Karpas-422 (cell line): ENCODE measurements around the gene LMAN1. TPM values are rescaled to one million over a fixed set of nuclear protein-coding genes. Genes with fewer than 3 reads are reported as not detected.

Source experiments
- DNase-seq: peaks from one replicate; pipeline ENCODE4 v3.0.0-alpha.2; 2015
- H2AFZ ChIP-seq: fragments of 200-600 bp; sonication (generic); 2 replicates; pipeline ENCODE4 v1.6.1; 2014; ENCODE audit warnings: antibody characterized with exemption, low read length, mixed read lengths
- H3K27ac ChIP-seq: fragments of 200-600 bp; sonication (generic); 2 replicates; pipeline ENCODE4 v1.5.1; 2014; ENCODE audit warnings: mild to moderate bottlenecking, low read length, moderate library complexity
- H3K27me3 ChIP-seq: fragments of 200-600 bp; sonication (generic); 2 replicates; pipeline ENCODE4 v1.6.1; 2014; ENCODE audit warnings: low read length, mixed read lengths
- H3K36me3 ChIP-seq: fragments of 200-600 bp; sonication (generic); 2 replicates; pipeline ENCODE4 v1.6.1; 2014; ENCODE audit warnings: low read length, mixed read lengths; ENCODE audit not compliant: insufficient read depth
- H3K4me1 ChIP-seq: fragments of 200-600 bp; sonication (generic); 2 replicates; pipeline ENCODE4 v1.6.1; 2014; ENCODE audit warnings: mild to moderate bottlenecking, low read length, mixed read lengths
- H3K4me2 ChIP-seq: fragments of 200-600 bp; sonication (generic); 2 replicates; pipeline ENCODE4 v1.6.1; 2014; ENCODE audit warnings: low read length, low read depth, mild to moderate bottlenecking; ENCODE audit not compliant: poor library complexity, severe bottlenecking
- H3K4me3 ChIP-seq: fragments of 200-600 bp; sonication (generic); 2 replicates; pipeline ENCODE4 v1.5.1; 2014; ENCODE audit warnings: mild to moderate bottlenecking, antibody characterized with exemption, low read length, mixed read lengths
- H3K79me2 ChIP-seq: fragments of 200-600 bp; sonication (generic); 2 replicates; pipeline ENCODE4 v1.6.1; 2014; ENCODE audit warnings: mild to moderate bottlenecking, low read length, mixed read lengths
- H3K9ac ChIP-seq: fragments of 200-600 bp; sonication (generic); 2 replicates; pipeline ENCODE4 v1.6.0; 2014; ENCODE audit warnings: low read length
- H3K9me2 ChIP-seq: fragments of 200-600 bp; sonication (generic), shearing (Covaris generic); replicated peaks from 2 replicates; pipeline ENCODE4 v1.6.0; 2014; ENCODE audit warnings: mild to moderate bottlenecking, low read length, moderate library complexity; ENCODE audit not compliant: insufficient read depth
- H3K9me3 ChIP-seq: fragments of 300-700, 200-600 bp; sonication (generic); 2 replicates; pipeline ENCODE4 v1.6.1; 2014; ENCODE audit warnings: low read length, mixed read lengths
- H4K20me1 ChIP-seq: fragments of 200-600 bp; sonication (generic); 2 replicates; pipeline ENCODE4 v1.6.1; 2014; ENCODE audit warnings: mild to moderate bottlenecking, antibody characterized with exemption, low read length, low read depth; ENCODE audit not compliant: insufficient read depth
- total RNA-seq: library from RNA; depleted of rRNA; stranded (reverse); fragments of >200 nt; shearing (Covaris generic); gene quantifications from 2 replicates; pipeline ENCODE4 v1.2.3, GENCODE V29; 2014; ENCODE audit warnings: low replicate concordance

The LMAN1 gene
- total RNA-seq, 1 experiment from 2014 or later, result 89.7 TPM

GRCh38 chr18:59377613-59378337, 18.7 kb upstream of the LMAN1 start:
- Histone ChIP-seq H3K9ac (no peak overlapping the region), H2AFZ (no peak overlapping the region), H3K79me2 (no peaks in the 10 kb centered on the region), H3K4me1 (no peaks in the 10 kb centered on the region), H3K27ac (no peak overlapping the region), H3K27me3 (no peaks in the 10 kb centered on the region), H3K4me2 (no peak overlapping the region), H3K36me3 (no peaks in the 10 kb centered on the region), H3K9me2 (no peaks in the 10 kb centered on the region), H3K4me3 (no peak overlapping the region), H4K20me1 (no peaks in the 10 kb centered on the region), H3K9me3 (no peaks in the 10 kb centered on the region)
- DNase-seq, result no peak

GRCh38 chr18:59376351-59376935, 17.4 kb upstream of the LMAN1 start:
- no peak overlapping the region for H3K9ac ChIP-seq
- no peak overlapping the region for H3K4me3 ChIP-seq
- no peaks in the 10 kb centered on the region for H4K20me1 ChIP-seq
- no peaks in the 10 kb centered on the region for H3K36me3 ChIP-seq
- H2AFZ ChIP-seq, result no peak overlapping the region
- H3K9me2 ChIP-seq, result no peaks in the 10 kb centered on the region
- H3K9me3 ChIP-seq, result no peaks in the 10 kb centered on the region
- H3K27me3 ChIP-seq, result no peaks in the 10 kb centered on the region
- no peak overlapping the region for H3K4me2 ChIP-seq
- no peak overlapping the region for H3K27ac ChIP-seq
- no peaks in the 10 kb centered on the region for H3K4me1 ChIP-seq
- no peaks in the 10 kb centered on the region for H3K79me2 ChIP-seq
- no peak for DNase-seq

GRCh38 chr18:59374128-59374527, 15.1 kb upstream of the LMAN1 start:
- Histone ChIP-seq H2AFZ (peak overlapping the region; percentile 82; the same call in 1 of the 2 replicates), H3K27me3 (no peaks in the 10 kb centered on the region), H3K4me3 (no peak overlapping the region), H3K9me2 (no peaks in the 10 kb centered on the region), H3K27ac (no peak overlapping the region), H3K9ac (no peak overlapping the region), H3K9me3 (no peaks in the 10 kb centered on the region), H3K4me1 (no peaks in the 10 kb centered on the region), H4K20me1 (no peaks in the 10 kb centered on the region), H3K79me2 (no peaks in the 10 kb centered on the region), H3K36me3 (no peaks in the 10 kb centered on the region), H3K4me2 (no peak overlapping the region)
- no peak for DNase-seq

- no peaks in the 10 kb centered on the region for H3K9me2 ChIP-seq
These were observed 13.9 kb upstream of the LMAN1 start for GRCh38 chr18:59372975-59373374.

GRCh38 chr18:59360381-59360780, 1.3 kb upstream of the LMAN1 start:
- H3K27ac ChIP-seq, result no peak overlapping the region
- no peaks in the 10 kb centered on the region for H3K9me3 ChIP-seq
- DNase-seq, result no peak
- H3K4me3 ChIP-seq, result no peak overlapping the region
- no peak overlapping the region for H3K9ac ChIP-seq
- no peak overlapping the region for H2AFZ ChIP-seq
- 0 out of 2 replicates have a peak, but pooled peaks cover 6% of the 10 kb centered on the region for H4K20me1 ChIP-seq
- peaks cover 9% of the 10 kb centered on the region; the same call in 1 of the 2 replicates for H3K36me3 ChIP-seq
- peaks cover 36% of the 10 kb centered on the region for H3K4me1 ChIP-seq
- no peaks in the 10 kb centered on the region for H3K27me3 ChIP-seq
- peaks cover 36% of the 10 kb centered on the region for H3K79me2 ChIP-seq
- H3K4me2 ChIP-seq, result peak overlapping the region; percentile 80
- no peaks in the 10 kb centered on the region for H3K9me2 ChIP-seq

More at GRCh38 chr18:59372975-59373374, 13.9 kb upstream of the LMAN1 start:
- no peaks in the 10 kb centered on the region for H3K79me2 ChIP-seq
- H3K4me1 ChIP-seq, result no peaks in the 10 kb centered on the region
- H3K4me3 ChIP-seq, result no peak overlapping the region
- H2AFZ ChIP-seq, result no peak overlapping the region
- no peaks in the 10 kb centered on the region for H3K36me3 ChIP-seq
- H3K9ac ChIP-seq, result no peak overlapping the region
- H3K9me3 ChIP-seq, result no peaks in the 10 kb centered on the region
- no peak overlapping the region for H3K27ac ChIP-seq
- no peak for DNase-seq
- H4K20me1 ChIP-seq, result no peaks in the 10 kb centered on the region
- H3K27me3 ChIP-seq, result no peaks in the 10 kb centered on the region
- H3K4me2 ChIP-seq, result no peak overlapping the region

GRCh38 chr18:59359576-59359952, 499 bp upstream of the LMAN1 start:
- no peaks in the 10 kb centered on the region for H3K9me3 ChIP-seq
- no peaks in the 10 kb centered on the region for H3K9me2 ChIP-seq
- H3K27ac ChIP-seq, result no peak overlapping the region
- DNase-seq, result no peak
- peaks cover 45% of the 10 kb centered on the region for H3K79me2 ChIP-seq
- peak overlapping the region; percentile 75 for H2AFZ ChIP-seq
- H3K4me2 ChIP-seq, result peak overlapping the region; percentile 80
- H3K9ac ChIP-seq, result peak overlapping the region; percentile 97
- H3K4me3 ChIP-seq, result peak overlapping the region; percentile 98
- H3K36me3 ChIP-seq, result peaks cover 17% of the 10 kb centered on the region; the same call in 1 of the 2 replicates
- peaks cover 36% of the 10 kb centered on the region for H3K4me1 ChIP-seq
- H4K20me1 ChIP-seq, result 0 out of 2 replicates have a peak, but pooled peaks cover 6% of the 10 kb centered on the region
- no peaks in the 10 kb centered on the region for H3K27me3 ChIP-seq

GRCh38 chr18:59358414-59358711, 702 bp downstream of the LMAN1 start:
- H3K79me2 ChIP-seq, result peaks cover 52% of the 10 kb centered on the region
- H4K20me1 ChIP-seq, result 0 out of 2 replicates have a peak, but pooled peaks cover 6% of the 10 kb centered on the region
- peak overlapping the region; percentile 94; the same call in 1 of the 2 replicates for H2AFZ ChIP-seq
- peak; percentile 80 for DNase-seq
- peaks cover 36% of the 10 kb centered on the region for H3K4me1 ChIP-seq
- H3K9me3 ChIP-seq, result no peaks in the 10 kb centered on the region
- no peaks in the 10 kb centered on the region for H3K9me2 ChIP-seq
- peak overlapping the region; percentile 80 for H3K4me2 ChIP-seq
- H3K27ac ChIP-seq, result peak overlapping the region; percentile 26
- peak overlapping the region; percentile 97 for H3K9ac ChIP-seq
- no peaks in the 10 kb centered on the region for H3K27me3 ChIP-seq
- peaks cover 29% of the 10 kb centered on the region; the same call in 1 of the 2 replicates for H3K36me3 ChIP-seq
- peak overlapping the region; percentile 98 for H3K4me3 ChIP-seq

- H4K20me1 ChIP-seq, result 0 out of 2 replicates have a peak, but pooled peaks cover 6% of the 10 kb centered on the region
- no peaks in the 10 kb centered on the region for H3K9me3 ChIP-seq
- H3K9me2 ChIP-seq, result no peaks in the 10 kb centered on the region
- H3K79me2 ChIP-seq, result peaks cover 54% of the 10 kb centered on the region
- no peaks in the 10 kb centered on the region for H3K27me3 ChIP-seq
- H3K9ac ChIP-seq, result peak overlapping the region; percentile 97
- peak; percentile 47 for DNase-seq
- no peak overlapping the region for H2AFZ ChIP-seq
- H3K4me1 ChIP-seq, result peaks cover 36% of the 10 kb centered on the region
- H3K36me3 ChIP-seq, result peaks cover 34% of the 10 kb centered on the region; the same call in 1 of the 2 replicates
- H3K27ac ChIP-seq, result peak overlapping the region; percentile 26
- H3K4me2 ChIP-seq, result peak overlapping the region; percentile 80
- peak overlapping the region; percentile 98 for H3K4me3 ChIP-seq
These were observed 1.1 kb downstream of the LMAN1 start for GRCh38 chr18:59357928-59358327.
